OCI-M2 (cell line): ENCODE results near the gene TBL1XR1.
"Not testable (repeated sequence)": the region's sequence is repeated elsewhere in the genome, so short reads cannot be mapped to it uniquely, and the experiment has no call there.

Experiments
- DNase-seq: peaks from one replicate; lab custom pipeline; 2025; ENCODE audit not compliant: unreplicated experiment; lab: John Stamatoyannopoulos, UW

The TBL1XR1 gene

GRCh38 chr3:177035676-177036075 is 161.6 kb downstream of the TBL1XR1 start:
- DNase-seq, result no peak

GRCh38 chr3:177034832-177035475 is 162.3 kb downstream of the TBL1XR1 start:
- no peak for DNase-seq

- DNase-seq, result peak; percentile 32
Observed at GRCh38 chr3:177026505-177027277, 170.6 kb downstream of the TBL1XR1 start.

GRCh38 chr3:177015881-177016280 is 181.4 kb downstream of the TBL1XR1 start:
- no peak for DNase-seq

GRCh38 chr3:177013681-177014280 is 183.5 kb downstream of the TBL1XR1 start:
- no peak for DNase-seq

- DNase-seq, result no peak
Observed at GRCh38 chr3:177005718-177006405, 191.4 kb downstream of the TBL1XR1 start.

- not testable (repeated sequence) for DNase-seq
Observed at GRCh38 chr3:177000159-177000558, 197.1 kb downstream of the TBL1XR1 start.

GRCh38 chr3:176995946-176996345 is 201.3 kb downstream of the TBL1XR1 start:
- no peak for DNase-seq

- no peak for DNase-seq
Observed at GRCh38 chr3:176994891-176995781, 202.1 kb downstream of the TBL1XR1 start.

GRCh38 chr3:176994393-176994792 is 202.9 kb downstream of the TBL1XR1 start:
- no peak for DNase-seq

GRCh38 chr3:176992978-176993377 is 204.3 kb downstream of the TBL1XR1 start:
- DNase-seq, result no peak

- DNase-seq, result no peak
Observed at GRCh38 chr3:176992565-176992964, 204.7 kb downstream of the TBL1XR1 start.

- no peak for DNase-seq
Observed at GRCh38 chr3:176988795-176989194, 208.5 kb downstream of the TBL1XR1 start.

GRCh38 chr3:176987901-176988650 is 209.2 kb downstream of the TBL1XR1 start:
- no peak for DNase-seq

GRCh38 chr3:176978441-176978840 is 218.8 kb downstream of the TBL1XR1 start:
- no peak for DNase-seq

GRCh38 chr3:176977331-176977730 is 220.0 kb downstream of the TBL1XR1 start:
- no peak for DNase-seq

- DNase-seq, result no peak
Observed at GRCh38 chr3:176976586-176976985, 220.7 kb downstream of the TBL1XR1 start.

- no peak for DNase-seq
Observed at GRCh38 chr3:176974279-176974678, 223.0 kb downstream of the TBL1XR1 start.

- DNase-seq, result no peak
Observed at GRCh38 chr3:176971613-176972174, 225.6 kb downstream of the TBL1XR1 start.

GRCh38 chr3:176970770-176971169 is 226.5 kb downstream of the TBL1XR1 start:
- no peak for DNase-seq
